CD4-positive, alpha-beta T cell treated with Interleukin-15 for 1 hour (primary cell): Measurements from ENCODE around the gene GPATCH2L.

Experiments used
- DNase-seq: peaks from one replicate; pipeline ENCODE4 v3.0.0-alpha.2; 2020

GPATCH2L gene

GRCh38 chr14:76259029-76259735 is 107.5 kb downstream of the GPATCH2L start:
- no peak for DNase-seq

- no peak for DNase-seq
These were observed 109.0 kb downstream of the GPATCH2L start for GRCh38 chr14:76260749-76261148.

- DNase-seq, result no peak
These were observed 109.7 kb downstream of the GPATCH2L start for GRCh38 chr14:76261371-76261811.

- no peak for DNase-seq
These were observed 110.9 kb downstream of the GPATCH2L start for GRCh38 chr14:76262641-76263040.
